Bone marrow (tissue), 2 donors: ENCODE results near the gene CACNA1C.

Experiments used
- DNase-seq, 2 donors: peaks; one replicate each; lab custom pipeline; 2025; lab: John Stamatoyannopoulos, UW

Gene CACNA1C

DNA sequence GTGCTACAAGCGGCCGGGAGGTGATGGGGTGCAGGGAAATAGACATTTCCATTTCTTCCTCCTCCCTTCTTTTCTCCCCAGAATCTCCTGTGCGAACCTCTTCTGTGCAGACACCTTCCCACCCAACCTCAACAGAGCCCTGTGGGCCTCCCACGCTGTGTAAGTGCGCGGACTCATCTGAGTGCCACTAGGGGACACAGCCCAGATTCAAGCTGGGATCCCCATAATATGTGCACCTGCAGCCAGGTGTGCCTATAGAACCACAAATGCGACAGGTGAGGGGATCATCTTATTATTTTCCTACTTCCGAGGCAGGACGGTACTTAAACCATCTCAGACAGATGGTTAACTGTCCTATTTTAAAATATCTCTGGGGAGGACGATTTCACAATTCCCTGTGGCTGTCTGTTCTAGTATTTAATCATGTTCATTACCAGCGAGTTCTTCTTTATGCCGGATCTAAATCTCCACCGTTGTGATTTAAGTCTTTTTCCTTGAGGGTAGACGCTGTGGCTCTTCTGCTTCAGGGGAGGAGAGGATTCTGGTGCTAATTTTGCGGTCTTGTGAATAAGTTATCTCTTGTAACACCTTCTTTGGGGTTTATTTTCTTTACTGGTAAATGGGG lies 17.2 kb upstream of the CACNA1C start:
- DNase-seq: no peak

DNA sequence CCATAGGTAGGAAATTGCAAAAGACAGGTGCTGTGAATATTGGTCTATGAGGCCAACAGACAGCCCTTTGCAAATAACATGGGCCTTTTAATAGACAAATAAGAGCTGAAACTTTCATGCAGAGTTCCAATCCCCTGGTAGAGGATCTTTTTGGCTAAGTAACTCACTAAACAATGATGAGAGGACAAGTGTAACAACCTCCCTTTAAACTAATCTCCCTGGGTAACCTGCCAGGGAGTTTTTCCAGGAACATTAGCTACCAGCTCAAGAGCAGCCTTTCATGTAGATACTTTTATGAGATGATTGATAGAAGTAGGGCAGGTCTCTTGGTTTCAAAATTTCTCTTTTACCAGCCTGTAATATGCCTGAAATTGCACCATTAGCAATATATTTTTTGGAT lies 13.8 kb upstream of the CACNA1C start:
- DNase-seq: no peak

DNA sequence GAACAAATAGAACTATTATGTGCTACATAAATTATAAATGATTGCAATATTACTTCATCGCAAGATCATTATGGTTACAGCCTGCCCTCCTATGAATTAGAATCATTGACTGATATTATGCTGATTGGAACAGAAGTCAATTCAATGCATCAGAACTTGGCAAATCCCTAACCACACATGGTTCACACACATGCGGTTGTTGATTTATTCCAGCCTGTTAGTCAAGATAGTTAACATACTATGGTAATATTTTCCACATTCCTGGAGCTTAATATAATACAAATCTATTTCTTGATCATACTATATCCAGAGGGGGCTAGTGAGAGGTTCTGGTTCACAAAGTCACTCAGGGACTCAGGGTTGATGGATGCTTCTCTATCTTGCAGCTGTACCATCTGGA lies 9.7 kb upstream of the CACNA1C start:
- DNase-seq: no peak

DNA sequence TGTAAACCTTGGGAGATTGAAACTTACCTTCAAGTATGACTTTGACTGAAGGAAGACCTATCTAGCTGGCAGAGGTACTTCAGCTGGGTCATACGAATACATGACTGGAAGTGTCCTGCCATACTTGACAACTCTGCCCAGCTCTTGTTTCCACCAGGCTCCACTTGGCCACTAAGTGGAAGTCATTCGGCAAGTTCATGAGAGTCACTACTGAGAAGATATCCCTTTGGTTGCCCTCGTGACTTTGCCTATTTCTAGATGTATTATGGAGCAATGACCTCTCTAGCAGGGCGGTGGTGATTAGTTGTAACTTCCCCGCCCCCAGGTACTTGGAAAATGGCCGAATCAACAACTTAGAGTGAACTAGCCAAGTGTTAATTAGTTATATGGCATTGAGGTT lies 8.6 kb upstream of the CACNA1C start:
- DNase-seq: no peak

DNA sequence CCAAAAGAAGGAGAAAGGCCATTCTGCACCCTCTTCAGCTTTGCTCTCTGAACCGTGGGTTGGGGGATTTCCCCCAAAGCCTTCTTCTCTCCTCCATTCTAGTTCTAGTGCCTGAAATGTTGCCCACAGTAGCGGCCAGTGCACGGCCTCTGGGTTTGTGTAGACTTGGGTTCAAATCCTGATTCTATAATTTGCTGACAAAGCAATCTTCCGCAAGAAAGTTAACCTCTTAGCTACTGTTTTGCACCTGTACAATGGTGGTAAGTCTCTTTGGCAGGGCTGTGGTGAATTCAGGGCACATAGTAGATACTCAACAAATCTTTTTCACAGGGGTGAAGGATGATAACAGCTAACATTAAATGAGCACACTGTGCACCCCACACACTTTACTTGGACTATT lies 5.8 kb upstream of the CACNA1C start:
- DNase-seq: no peak

DNA sequence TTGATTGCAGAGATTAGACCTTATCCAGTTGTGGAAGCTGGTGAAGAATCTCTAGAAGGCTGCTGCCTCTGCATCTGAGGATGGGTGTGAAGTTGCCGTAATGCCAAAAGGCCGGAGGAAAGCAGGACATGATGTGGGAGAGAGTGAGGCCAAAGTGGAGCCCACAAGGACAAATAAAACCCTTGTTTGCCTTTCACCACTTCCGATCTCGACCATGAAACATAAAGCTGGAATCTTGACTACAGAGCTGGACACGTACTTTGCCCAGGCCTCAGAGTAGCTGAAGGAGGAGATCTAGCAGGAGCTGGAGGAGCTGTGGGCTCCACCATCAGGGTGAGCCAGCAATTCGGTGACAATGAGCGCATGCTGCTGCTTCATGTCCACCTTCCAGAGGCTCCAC lies 5.0 kb upstream of the CACNA1C start:
- DNase-seq: no peak

DNA sequence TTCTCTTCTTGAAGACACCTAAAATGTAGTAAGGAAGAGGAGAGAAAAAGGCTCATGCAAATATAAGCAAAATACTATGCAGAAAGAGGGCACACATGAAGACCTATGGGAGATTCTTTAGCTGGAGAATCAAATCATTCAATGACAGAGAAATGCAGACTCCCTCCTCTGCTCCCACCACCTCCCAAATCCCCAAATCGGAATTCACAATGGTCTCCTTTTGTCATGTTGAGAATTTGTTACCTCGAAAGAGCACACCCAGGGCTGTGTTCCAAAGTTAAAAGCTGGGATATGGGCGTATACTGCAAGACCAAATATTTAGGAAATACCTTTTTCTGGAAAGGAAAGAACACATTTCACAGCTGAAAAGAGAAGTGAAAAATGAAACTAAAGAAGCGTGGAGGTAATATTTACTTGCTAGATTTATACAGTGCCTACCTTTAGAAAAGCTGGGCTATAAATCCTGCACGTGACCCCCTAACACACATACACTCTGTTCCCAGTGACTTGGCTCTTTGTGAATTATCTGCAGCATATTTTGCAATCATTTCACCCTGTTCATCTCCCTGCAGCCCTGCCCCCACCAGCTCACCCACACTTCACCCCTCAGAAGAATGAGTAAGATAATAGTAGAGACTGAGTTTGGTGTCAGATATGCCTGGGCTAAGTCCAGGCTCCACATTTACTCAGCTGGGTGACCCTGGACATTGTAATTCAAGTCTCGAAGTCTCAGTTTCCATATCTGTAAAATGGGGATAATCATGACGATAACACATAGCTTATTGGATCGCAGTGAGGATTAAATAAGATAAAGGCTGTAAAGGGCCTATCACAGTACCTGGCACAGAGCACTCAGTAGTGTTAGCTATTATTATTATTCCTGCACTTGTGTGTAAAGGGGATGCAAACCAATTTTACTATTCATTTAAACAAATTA lies 2.9 kb upstream of the CACNA1C start:
- no peak for DNase-seq

DNA sequence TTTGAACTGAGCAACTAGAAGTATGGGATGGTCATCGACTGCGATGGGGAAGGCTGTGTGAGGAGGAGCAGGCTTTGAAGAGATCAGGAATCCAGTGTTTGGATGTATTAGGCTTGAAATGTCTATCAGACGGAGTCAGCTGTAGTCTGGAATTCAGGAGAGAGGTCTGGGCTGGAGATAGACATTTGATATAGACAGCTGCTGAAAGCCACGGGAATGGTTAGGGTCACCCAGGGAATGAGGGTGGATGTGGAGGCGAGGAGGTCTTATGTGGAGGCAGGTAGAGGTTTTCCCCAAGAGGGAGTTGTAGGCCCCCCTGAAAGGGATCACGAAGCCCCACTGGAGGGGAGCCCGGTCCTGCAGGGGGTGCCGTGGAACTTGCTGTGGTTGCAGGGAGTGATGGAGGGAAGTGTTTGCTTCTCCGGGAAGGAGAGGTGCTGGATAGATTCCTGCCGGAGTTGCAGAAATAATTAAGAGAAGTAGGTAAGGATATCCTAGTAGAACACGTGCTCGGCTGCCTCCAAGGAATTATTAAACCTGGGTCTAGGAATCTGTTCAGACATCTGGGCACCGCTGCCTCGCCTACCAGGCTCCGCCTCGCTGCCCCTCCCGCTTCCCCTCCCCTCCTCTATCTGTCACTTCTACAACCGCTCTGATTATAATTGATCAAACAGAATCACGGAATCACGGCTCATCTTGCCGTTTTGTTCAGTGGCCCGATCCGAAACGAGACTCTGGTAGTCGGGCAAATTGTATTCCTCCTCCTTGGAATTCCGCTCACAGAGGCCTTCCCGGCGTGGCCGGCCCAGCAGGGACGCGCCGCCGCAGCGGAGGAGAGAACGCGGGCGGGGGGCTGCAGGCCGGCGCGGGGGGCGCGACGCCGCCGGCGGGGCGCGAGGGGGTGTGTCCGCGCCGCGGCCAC lies 826 bp upstream of the CACNA1C start:
- DNase-seq: no peak

DNA sequence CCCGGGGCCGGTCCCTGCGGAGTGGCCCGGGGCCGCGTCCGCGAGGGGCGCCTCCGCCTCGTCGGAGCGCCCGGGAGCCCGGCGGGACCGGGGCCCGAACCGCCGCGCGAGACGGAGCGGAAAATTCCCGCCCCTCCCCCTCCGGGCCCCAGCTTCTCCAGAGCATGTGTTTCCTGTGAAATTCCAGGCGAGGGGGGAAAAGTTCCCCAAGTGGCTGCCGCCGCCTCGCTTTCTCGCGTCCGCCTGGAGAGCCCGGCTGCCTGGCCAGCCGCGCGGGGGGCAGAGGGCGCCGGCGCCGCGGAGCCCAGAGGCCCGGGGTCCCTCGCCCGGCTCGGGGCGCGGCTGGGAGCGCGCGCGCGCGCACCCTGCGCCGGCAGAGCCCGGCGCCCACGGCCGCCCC lies 904 bp downstream of the CACNA1C start:
- DNase-seq: no peak

DNA sequence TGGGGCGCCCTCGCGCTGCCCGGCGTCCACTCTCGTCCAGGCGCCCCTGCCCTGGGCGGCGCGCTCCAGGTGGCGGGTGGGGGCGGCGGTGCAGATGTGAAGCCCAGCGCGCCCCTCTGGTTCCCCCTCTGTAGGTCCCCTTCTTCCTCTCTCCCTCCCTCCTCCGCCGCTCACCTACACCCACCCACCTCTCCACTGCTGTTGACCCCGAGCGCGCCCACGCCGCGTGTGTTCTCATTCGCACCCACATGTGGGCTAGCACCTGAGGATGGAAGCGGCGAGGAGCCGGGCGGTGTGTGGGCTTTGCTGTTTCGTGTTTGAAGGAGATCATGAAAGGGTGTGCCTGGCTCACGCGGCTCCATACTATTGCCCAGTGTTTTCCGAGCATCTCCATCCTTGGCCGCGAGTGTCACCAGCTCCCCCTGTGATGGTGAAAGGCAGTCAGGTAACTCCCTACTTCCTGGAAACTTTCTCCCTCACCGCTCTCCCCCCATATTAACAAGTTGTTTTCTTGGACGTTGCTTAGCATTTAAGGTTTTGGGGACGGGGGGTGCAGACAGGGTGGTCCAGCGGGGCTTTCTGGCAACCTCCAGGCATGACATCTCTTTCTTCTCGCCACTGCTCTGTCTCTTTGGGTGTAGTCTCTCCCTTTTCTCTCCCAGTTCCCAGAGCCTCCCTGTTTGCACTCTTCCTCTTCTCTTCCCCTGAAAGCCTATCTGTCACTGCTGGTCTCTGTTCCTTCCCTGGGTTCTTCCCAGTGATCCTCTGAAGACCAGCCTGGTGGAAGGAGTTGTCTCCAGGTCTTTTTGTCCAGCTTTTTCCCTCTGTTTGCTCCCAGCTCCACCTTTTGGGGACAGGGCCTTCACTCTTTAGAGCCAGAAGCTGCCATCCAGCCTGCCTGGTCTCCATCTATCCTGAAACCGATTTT lies 1.6 kb downstream of the CACNA1C start:
- DNase-seq: no peak

DNA sequence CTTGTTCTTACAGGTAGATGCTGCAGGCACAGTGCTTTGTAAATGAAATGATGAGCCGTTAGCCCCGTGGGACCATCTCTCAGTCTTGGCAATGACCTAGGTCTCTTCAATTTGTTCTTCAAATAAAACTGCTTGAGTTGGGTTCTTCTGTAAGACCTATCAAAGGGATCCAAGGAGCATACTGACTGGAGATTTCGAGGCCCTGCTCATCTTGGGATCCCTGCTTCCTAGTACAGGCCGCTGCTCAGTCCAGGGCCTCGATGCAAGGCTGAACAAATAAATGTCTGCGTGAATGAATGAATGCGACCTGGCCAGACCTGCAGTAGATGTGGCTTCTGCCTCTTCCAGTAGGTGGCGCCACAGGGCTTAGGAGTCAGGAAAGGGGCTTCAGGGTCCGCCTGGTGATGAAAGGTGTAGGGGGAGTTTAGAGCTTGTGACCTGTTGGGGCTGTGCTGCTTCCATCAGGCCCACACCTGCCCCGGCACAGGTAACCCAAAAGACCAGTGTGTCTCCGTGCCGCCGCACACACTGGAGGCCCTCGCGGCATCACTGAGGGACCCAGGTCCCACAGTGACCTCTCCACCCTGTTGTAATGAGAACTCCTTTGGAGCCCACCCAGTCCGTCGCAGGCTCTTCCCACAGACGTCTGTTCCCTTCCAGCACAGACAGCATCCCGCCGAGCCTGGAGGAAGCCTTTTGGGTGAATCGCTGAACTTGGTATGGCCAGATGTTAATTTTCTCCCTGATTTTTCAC lies 4.4 kb downstream of the CACNA1C start:
- DNase-seq: peak in 1 of 2 donors; percentile 4

DNA sequence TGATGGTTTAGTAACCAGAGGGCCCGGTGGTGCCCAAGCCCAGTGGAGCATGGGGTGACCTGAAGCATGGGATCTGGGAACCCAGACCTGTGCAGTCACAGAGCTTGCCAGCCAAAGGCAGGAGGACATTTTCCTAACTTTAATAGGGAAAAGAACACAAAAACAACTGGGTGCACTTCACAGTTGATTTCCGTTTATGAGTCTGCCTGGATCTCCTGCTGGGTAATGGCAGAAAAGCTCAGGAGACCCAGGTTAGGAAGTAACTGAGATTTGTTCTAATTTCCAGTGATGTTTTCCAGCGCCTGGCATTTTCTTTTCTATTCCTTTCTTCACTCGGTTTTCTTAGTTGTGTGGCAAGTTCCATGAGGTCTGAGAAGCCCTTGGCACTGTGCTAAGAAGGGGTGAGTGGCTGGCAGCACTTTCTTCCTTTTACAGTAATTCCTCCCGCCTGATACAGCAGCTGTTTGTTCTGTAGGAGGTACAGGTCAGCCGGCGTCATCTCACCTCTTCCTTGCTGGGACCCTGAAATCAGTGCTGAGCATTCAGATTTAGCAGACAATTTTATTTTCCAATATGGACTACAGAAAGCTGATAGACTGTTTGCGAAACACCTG lies 5.1 kb downstream of the CACNA1C start:
- DNase-seq: no peak

DNA sequence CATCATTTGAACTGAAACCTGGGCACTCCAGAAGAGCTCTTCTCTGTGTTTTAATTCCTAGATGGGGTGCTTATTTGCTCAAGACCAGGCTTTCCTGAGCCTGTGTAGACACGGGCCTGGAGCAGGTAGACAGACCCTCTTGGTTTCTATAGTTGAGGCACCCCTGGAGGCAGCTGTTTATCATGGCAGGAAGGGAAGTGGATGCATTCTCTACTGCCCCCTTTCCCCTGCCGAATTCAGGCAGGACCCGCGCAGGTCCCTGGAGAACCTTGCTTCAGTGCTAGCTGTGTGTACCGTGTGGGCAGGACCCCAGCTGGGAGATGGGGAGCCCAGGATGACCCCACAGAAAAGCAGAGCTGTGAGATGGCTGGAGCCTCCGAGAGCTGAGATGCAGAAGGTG lies 6.0 kb downstream of the CACNA1C start:
- no peak for DNase-seq

DNA sequence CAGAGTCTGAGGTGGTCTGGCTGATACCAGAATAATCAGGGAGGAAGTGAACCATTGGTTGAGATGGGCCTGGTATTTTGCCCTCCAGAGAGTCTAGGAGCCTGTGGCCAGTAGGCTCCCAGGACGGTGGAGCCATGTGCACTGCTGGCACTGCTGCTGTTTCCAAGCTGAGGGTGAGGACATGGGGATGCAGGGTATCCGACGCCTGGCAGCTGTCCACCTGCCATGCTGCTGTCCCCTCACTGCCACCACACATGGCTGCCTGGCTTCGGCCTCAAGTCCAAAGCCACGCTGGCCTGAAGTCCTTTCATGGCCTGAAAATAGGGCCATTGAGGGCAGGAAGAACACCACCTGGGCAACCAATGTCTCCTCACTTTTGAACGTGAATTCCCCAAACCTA lies 8.6 kb downstream of the CACNA1C start:
- DNase-seq: no peak

DNA sequence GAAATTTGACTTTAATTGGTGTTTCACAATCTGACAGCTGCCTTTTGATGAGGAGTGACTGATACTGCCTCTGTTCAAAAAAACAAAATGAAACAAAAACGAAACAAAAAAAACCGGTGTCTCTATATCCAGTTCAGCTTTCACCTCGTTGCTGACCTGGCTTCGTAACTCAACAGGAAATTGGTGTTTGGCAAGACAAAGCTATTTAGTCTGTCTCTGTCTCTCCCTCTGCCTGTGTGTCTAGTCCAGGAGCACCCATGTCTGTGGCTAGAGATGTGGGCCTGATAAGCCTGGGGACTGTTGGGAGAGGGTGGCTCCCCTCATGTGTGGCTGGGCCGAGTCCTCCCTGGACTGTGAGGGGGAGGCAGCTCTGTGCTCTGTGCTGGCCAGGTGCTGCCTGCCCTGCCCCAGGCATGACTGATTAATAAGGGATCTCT lies 11.3 kb downstream of the CACNA1C start:
- peak in 1 of 2 donors; percentile 34 for DNase-seq

DNA sequence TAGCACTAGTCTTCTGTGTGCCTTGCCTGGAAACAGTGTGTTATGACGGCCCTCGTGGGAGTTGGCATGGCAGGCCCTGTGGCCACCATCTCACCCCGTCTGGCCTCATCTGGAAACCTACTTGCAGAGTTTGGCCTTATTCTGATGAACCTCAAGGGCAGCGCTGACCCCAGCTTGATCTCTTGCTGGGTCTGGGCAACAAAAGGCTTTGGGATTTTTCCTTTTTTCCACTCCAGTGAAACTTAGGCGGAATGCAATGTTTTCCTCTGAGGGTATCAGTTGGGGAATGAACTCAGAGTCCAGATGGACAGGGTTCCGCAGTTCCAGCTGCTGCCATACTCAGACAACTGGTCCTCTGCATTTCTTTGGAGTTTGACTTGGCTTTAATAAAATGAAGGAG lies 15.9 kb downstream of the CACNA1C start:
- no peak for DNase-seq

DNA sequence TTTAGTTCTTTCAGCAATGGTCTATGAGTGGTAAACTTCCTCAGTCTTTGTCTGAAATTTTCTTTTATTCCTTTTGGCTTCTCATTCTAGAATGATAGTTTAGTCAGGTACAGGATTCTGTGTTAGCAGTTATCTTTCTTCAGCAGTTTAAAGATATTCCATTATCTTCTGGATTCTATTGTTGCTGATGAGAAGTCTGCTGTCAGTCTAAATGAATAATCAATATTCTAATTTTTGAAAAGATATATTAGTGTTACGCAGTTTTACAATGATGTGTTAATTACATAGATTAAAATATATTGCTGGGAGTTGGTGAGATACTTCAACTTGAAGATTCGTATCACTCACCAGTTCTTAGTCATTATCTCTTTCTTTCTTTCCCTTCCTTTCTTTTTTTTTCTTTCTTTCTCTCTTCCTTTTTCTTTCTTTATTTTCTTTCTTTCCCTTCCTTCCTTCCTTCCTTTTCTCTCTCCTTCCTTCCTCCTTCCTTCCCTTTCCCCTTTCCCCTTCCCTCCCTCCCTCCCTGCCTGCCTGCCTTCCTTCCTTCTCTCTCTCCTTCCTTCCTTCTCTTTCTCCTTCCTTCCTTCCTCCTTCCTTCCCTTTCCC lies 17.8 kb downstream of the CACNA1C start:
- DNase-seq: no peak

DNA sequence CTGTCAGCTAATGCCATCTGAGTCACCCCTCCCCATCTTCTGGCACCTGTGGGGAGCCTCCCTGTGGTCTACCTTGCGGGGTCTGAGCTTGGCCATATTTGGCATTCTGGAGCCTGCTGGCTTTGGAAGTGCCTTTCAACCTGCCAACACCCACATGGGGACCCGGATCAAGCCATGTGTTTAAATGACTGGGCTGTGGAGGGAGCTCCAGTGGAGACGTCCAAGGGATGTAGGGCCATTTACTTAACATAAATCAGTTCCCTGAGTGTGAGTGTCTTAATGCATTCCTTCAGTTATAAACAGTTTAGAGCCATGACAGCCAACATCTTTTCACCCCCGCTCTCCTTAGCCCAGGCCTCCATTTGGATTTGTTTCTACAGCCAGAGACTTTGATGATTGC lies 22.0 kb downstream of the CACNA1C start:
- no peak for DNase-seq

DNA sequence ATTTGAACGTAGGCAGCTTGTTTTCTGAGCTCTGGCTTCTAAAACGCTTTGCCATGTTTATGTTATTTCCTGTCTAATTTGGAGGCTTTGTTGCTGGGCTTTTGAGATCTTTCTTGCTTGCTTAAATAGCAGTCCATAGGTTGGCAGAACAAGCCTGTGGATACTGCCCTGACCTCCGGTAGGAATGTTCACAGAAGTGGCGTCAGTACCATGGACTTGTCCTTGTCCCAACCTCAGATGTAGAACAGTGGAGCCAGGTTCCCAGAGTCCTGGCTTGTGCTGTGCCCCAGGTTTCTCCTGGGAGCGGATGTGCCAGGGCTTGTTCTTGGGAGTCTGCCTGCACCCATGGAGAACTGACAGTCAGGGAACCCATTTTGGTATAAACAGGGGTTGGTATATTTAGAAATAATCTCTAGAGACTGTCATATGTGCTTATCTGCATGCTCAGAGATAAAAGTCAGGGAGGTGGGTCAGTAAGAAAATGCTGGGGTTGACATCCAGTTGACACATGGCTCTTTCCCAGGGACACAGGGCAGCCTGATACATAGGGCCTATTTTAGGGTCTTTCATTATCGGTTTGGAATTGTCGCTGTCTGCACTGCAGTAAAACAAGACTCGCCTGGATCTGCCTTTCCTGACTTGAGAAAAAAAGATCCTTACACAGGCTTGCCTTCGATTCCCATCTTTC lies 22.9 kb downstream of the CACNA1C start:
- no peak for DNase-seq
